H7 (cell line): ENCODE data around the gene EVL. TPM values are rescaled to one million over a fixed set of nuclear protein-coding genes. Genes with fewer than 3 reads are reported as not detected.
A peak's percentile ranks its signal among the peaks of the same experiment; 100 is the strongest.
"Not testable (repeated sequence)": the region's sequence is repeated elsewhere in the genome, so short reads cannot be mapped to it uniquely, and the experiment has no call there.

Experiments used
- DNase-seq: peaks from one replicate; pipeline ENCODE4 v3.0.0; 2012
- H3K27me3 ChIP-seq: 2 replicates; pipeline ENCODE4 v1.6.0; 2011; ENCODE audit warnings: mild to moderate bottlenecking, low read length; ENCODE audit not compliant: control insufficient read depth, insufficient read depth
- H3K36me3 ChIP-seq: replicated peaks from 2 replicates; pipeline ENCODE4 v1.5.1; 2011; ENCODE audit warnings: low read length; ENCODE audit not compliant: control insufficient read depth, insufficient read depth
- H3K4me3 ChIP-seq: 2 replicates; pipeline ENCODE4 v1.5.1; 2011; ENCODE audit warnings: low read depth, mild to moderate bottlenecking, control low read depth, low read length, moderate library complexity; ENCODE audit not compliant: insufficient read depth
- total RNA-seq: library from RNA; depleted of rRNA; stranded (reverse); fragments of >200 nt; shearing (Covaris generic); gene quantifications from 2 replicates; pipeline ENCODE4 v1.2.3, GENCODE V29; 2014

The EVL gene
- total RNA-seq, 1 experiment from 2014 or later = 38.9 TPM

GRCh38 chr14:100160534-100160916 lies 95.3 kb downstream of the EVL start:
- no peak for DNase-seq
- peaks cover 48% of the 10 kb centered on the region for H3K27me3 ChIP-seq
- H3K36me3 ChIP-seq = no peaks in the 10 kb centered on the region
- H3K4me3 ChIP-seq = no peak overlapping the region

GRCh38 chr14:100165376-100165775 lies 100.2 kb downstream of the EVL start:
- DNase-seq = peak; percentile 92
- Histone ChIP-seq H3K27me3 (peaks cover 11% of the 10 kb centered on the region), H3K4me3 (no peak overlapping the region; the same call in 1 of the 2 replicates), H3K36me3 (no peaks in the 10 kb centered on the region)

GRCh38 chr14:100165831-100166440 lies 100.7 kb downstream of the EVL start:
- peaks cover 5% of the 10 kb centered on the region for H3K27me3 ChIP-seq
- H3K4me3 ChIP-seq = no peak overlapping the region; the same call in 1 of the 2 replicates
- DNase-seq = peak; percentile 71
- H3K36me3 ChIP-seq = no peaks in the 10 kb centered on the region

- H3K27me3 ChIP-seq = no peaks in the 10 kb centered on the region
- no peaks in the 10 kb centered on the region for H3K36me3 ChIP-seq
- no peak overlapping the region for H3K4me3 ChIP-seq
- DNase-seq = no peak
These were observed 103.3 kb downstream of the EVL start for GRCh38 chr14:100168506-100168905.

DNA sequence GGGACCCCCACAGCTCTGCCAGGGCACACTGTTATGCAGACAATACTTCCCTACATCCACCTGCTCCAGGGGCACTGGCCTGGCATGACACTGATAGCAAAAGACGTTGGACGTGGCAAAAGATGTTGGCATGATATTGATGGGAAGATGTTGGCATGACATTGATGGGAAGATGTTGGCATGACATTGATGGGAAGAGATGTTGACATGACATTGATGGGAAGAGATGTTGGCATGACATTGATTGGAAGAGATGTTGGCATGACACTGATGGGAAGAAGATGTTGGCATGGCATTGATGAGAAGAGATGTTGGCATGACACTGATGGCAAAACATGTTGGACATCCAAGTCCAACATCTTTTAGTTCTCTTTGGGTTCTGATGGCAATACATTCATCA lies 105.7 kb downstream of the EVL start:
- no peak for DNase-seq
- H3K27me3 ChIP-seq = no peaks in the 10 kb centered on the region
- H3K4me3 ChIP-seq = no peak overlapping the region
- no peaks in the 10 kb centered on the region for H3K36me3 ChIP-seq

DNA sequence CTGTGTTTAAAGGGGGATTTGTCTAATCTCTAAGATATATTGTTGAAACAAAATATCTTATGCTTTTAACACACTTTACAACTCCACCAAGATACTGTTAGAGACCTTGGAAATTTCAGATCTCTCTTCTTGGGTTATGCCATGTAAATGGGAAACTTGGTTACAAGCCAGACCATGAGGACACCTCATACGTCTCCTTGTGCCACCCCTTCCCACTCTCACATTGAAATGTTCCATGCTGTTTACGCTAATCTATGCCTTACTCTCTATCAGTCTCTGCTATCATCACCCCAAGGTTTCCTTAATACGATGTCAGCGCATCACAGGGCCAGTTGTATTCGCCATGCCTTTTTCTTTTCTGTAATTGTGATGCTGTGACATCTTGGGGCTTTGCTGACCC lies 107.6 kb downstream of the EVL start:
- Histone ChIP-seq H3K27me3 (no peaks in the 10 kb centered on the region), H3K36me3 (no peaks in the 10 kb centered on the region), H3K4me3 (no peak overlapping the region)
- DNase-seq = peak; percentile 16

GRCh38 chr14:100173353-100173752 lies 108.1 kb downstream of the EVL start:
- no peak overlapping the region for H3K4me3 ChIP-seq
- H3K27me3 ChIP-seq = no peaks in the 10 kb centered on the region
- no peaks in the 10 kb centered on the region for H3K36me3 ChIP-seq
- DNase-seq = peak; percentile 55

- no peaks in the 10 kb centered on the region for H3K27me3 ChIP-seq
- DNase-seq = peak; percentile 29
- H3K4me3 ChIP-seq = no peak overlapping the region
- no peaks in the 10 kb centered on the region for H3K36me3 ChIP-seq
These were observed 111.6 kb downstream of the EVL start for GRCh38 chr14:100176811-100177327.

- Histone ChIP-seq H3K27me3 (no peaks in the 10 kb centered on the region), H3K4me3 (no peak overlapping the region), H3K36me3 (no peaks in the 10 kb centered on the region)
- peak; percentile 16 for DNase-seq
These were observed 113.5 kb downstream of the EVL start for GRCh38 chr14:100178691-100179090.

GRCh38 chr14:100180671-100181070 lies 115.4 kb downstream of the EVL start:
- H3K36me3 ChIP-seq, H3K4me3 ChIP-seq, H3K27me3 ChIP-seq, DNase-seq: not testable (repeated sequence)

GRCh38 chr14:100181876-100182551 lies 116.8 kb downstream of the EVL start:
- not testable (repeated sequence) for DNase-seq

GRCh38 chr14:100187247-100187833 lies 122.1 kb downstream of the EVL start:
- Histone ChIP-seq H3K36me3 (no peaks in the 10 kb centered on the region), H3K4me3 (no peak overlapping the region), H3K27me3 (no peaks in the 10 kb centered on the region)
- DNase-seq = peak; percentile 55

More at GRCh38 chr14:100181876-100182551, 116.8 kb downstream of the EVL start:
- not testable (repeated sequence) for H3K27me3 ChIP-seq, H3K36me3 ChIP-seq, H3K4me3 ChIP-seq

DNA sequence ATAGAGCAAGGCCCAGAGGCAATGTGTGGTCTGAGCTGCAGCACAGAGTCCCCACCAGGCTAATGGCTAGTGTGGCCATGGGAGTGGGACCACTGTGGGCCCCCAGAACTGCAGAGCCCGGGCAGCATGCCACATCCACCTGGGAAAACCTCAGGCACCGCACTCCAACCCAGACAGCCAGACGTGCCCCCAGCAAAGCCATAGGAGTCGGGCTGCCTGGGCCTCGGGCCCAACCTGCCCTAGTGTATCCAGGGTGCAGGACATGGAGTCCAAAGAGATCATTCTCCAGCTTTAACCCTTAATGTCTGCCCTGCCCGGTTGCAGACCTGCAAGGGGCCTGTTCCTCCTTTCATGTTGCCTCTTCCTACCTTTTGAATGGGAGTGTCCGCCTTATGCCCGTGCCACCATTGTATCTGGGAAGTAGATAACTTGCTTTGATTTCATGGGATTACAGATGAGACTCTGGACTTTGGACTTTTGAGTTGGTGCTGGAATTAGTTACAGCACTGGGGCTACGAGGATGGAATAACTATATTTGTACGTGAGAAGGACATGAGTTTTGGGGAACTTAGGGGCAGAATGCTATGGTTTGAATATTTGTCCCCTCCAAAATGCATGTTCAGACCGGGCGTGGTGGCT lies 123.3 kb downstream of the EVL start:
- Histone ChIP-seq H3K36me3 (no peaks in the 10 kb centered on the region), H3K27me3 (no peaks in the 10 kb centered on the region), H3K4me3 (no peak overlapping the region)
- DNase-seq = no peak

GRCh38 chr14:100190126-100190525 lies 124.9 kb downstream of the EVL start:
- no peak overlapping the region for H3K4me3 ChIP-seq
- H3K36me3 ChIP-seq = no peaks in the 10 kb centered on the region
- DNase-seq = no peak
- no peaks in the 10 kb centered on the region for H3K27me3 ChIP-seq
